ENCODE measurements around the gene PTPRT. TPM values are rescaled to one million over a fixed set of nuclear protein-coding genes. Genes with fewer than 3 reads are reported as not detected.

The PTPRT gene
- total RNA-seq, 1 experiment from 2014 or later: not detected

DNA sequence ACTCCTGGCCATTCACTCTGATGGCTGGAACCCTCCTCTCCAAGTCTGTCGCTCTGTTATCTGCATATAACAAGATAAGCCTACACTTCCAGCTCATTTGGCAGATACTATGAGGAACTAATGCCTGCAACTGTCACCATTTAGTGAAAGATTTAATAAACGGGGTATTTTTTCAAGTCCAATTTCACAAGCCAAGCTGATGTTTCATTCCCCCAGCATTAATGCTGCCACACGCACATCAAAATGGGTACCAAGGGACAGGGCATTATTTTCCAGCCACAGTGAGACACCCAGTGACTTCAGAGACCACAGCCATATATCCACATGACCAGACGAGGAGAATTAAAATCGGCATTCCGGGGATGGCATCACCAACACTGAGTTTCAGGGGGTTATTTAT is 175.5 kb downstream of the PTPRT start:
- intact Hi-C loops (cut with micrococcal nuclease): no loop called here
- RAD21 ChIA-PET (ENCODE audit: low non-redundant PET in 1 of 2, low total read pairs in 2 of 2, uncharacterized antibody in 2 of 2, unreplicated experiment in 2 of 2): no interaction called here
- POLR2A ChIA-PET: no interaction called here
- Histone ChIP-seq H3K36me3 (ENCODE audit: control insufficient read depth in 1 of 2, insufficient read depth in 2 of 2, low read length in 2 of 2) (no peaks in the 10 kb centered on the region), H3K9ac (ENCODE audit: low read length) (no peak overlapping the region), H3K27me3 (ENCODE audit: insufficient read depth, low read length) (no peaks in the 10 kb centered on the region), H3K9me2 (ENCODE audit: insufficient read depth) (no peaks in the 10 kb centered on the region), H3K79me2 (ENCODE audit: insufficient read depth, low read length) (no peaks in the 10 kb centered on the region), H4K20me1 (ENCODE audit: insufficient read depth) (no peaks in the 10 kb centered on the region), H3K9me3 (ENCODE audit: control insufficient read depth in 1 of 2, insufficient read depth in 1 of 2, low read depth in 1 of 2, low read length in 2 of 2) (peaks cover 3 to 10% of the 10 kb centered on the region in 2 experiments; a peak in 2 of 4 replicates), H3K27ac (ENCODE audit: low read depth, low read length) (no peak overlapping the region), H3K4me2 (ENCODE audit: low read length) (no peak overlapping the region), H2AFZ (ENCODE audit: low read depth, low read length, poor library complexity, severe bottlenecking) (no peak overlapping the region), H3K4me3 (replicated peaks in 1 of 2; ENCODE audit: low read depth in 1 of 2, low read length in 2 of 2) (no peak overlapping the region), H3K4me1 (ENCODE audit: control insufficient read depth in 1 of 2, insufficient read depth in 2 of 2, low read length in 2 of 2) (no peaks in the 10 kb centered on the region)
- BruUV-seq (replicated peaks): no TSS peak
- CTCF ChIA-PET: no interaction called here
- DNase-seq (ENCODE audit: low read depth, low spot score): no peak
- TF ChIP-seq EGR1 (IDR thresholded peaks at IDR 0.05; ENCODE audit: low read depth) (no peak), FOSL1 (IDR thresholded peaks at IDR 0.05; ENCODE audit: low read depth) (no peak), SP1 (IDR thresholded peaks at IDR 0.05; ENCODE audit: low read depth) (no peak), POLR2AphosphoS5 (IDR thresholded peaks at IDR 0.05; ENCODE audit: low read depth, low read length) (no peak), EZH2phosphoT487 (IDR thresholded peaks at IDR 0.05; ENCODE audit: borderline replicate concordance) (no peak), CBX3 (IDR thresholded peaks at IDR 0.05; ENCODE audit: low read depth) (no peak)
- no peak for ATAC-seq

DNA sequence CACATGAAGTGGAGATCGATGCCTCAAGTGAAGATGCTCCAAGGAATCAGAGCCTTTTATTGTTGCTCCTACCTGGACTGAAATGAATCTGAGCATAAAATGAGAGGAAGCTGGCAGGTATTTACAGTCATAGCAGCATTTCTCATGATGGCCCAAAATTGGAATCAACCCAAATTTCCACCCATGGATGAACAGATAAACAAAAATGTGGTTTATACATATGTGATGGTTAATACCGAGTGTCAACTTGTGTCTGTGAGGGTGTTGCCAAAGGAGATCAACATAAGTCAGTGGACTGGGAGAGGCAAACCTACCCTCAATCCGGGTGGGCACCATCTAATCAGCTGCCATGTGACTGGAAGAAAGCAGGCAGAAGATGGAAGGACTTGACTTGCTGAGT is 178.2 kb downstream of the PTPRT start:
- H3K27me3 ChIP-seq (ENCODE audit: insufficient read depth, low read length): no peaks in the 10 kb centered on the region
- RAD21 ChIA-PET (ENCODE audit: low non-redundant PET in 1 of 2, low total read pairs in 2 of 2, uncharacterized antibody in 2 of 2, unreplicated experiment in 2 of 2): no interaction called here
- H3K9me2 ChIP-seq (ENCODE audit: insufficient read depth): no peaks in the 10 kb centered on the region
- no peak overlapping the region for H3K9ac ChIP-seq (ENCODE audit: low read length)
- POLR2A ChIA-PET: no interaction called here
- no peaks in the 10 kb centered on the region for H3K4me1 ChIP-seq (ENCODE audit: control insufficient read depth in 1 of 2, insufficient read depth in 2 of 2, low read length in 2 of 2)
- no peak overlapping the region for H2AFZ ChIP-seq (ENCODE audit: low read depth, low read length, poor library complexity, severe bottlenecking)
- no peak overlapping the region for H3K4me2 ChIP-seq (ENCODE audit: low read length)
- CTCF ChIA-PET: no interaction called here
- intact Hi-C loops (cut with micrococcal nuclease): no loop called here
- no peak for ATAC-seq
- H3K27ac ChIP-seq (ENCODE audit: low read depth, low read length): no peak overlapping the region
- H3K79me2 ChIP-seq (ENCODE audit: insufficient read depth, low read length): no peaks in the 10 kb centered on the region
- H4K20me1 ChIP-seq (ENCODE audit: insufficient read depth): no peaks in the 10 kb centered on the region
- peaks cover 3 to 4% of the 10 kb centered on the region in 2 experiments; a peak in 2 of 4 replicates for H3K9me3 ChIP-seq (ENCODE audit: control insufficient read depth in 1 of 2, insufficient read depth in 1 of 2, low read depth in 1 of 2, low read length in 2 of 2)
- no TSS peak for BruUV-seq (replicated peaks)
- H3K4me3 ChIP-seq (replicated peaks in 1 of 2; ENCODE audit: low read depth in 1 of 2, low read length in 2 of 2): no peak overlapping the region
- no peaks in the 10 kb centered on the region for H3K36me3 ChIP-seq (ENCODE audit: control insufficient read depth in 1 of 2, insufficient read depth in 2 of 2, low read length in 2 of 2)
- DNase-seq (ENCODE audit: low read depth, low spot score): no peak
- TF ChIP-seq ZNF274 (IDR thresholded peaks at IDR 0.05; ENCODE audit: low read depth, low read length) (no peak), CEBPB (IDR thresholded peaks at IDR 0.05; ENCODE audit: low read depth) (no peak), EZH2phosphoT487 (IDR thresholded peaks at IDR 0.05; ENCODE audit: borderline replicate concordance) (no peak), CBX3 (IDR thresholded peaks at IDR 0.05; ENCODE audit: low read depth) (no peak), POLR2AphosphoS5 (IDR thresholded peaks at IDR 0.05; ENCODE audit: low read depth, low read length) (no peak), EGR1 (IDR thresholded peaks at IDR 0.05; ENCODE audit: low read depth) (no peak), EZH2 (IDR thresholded peaks at IDR 0.05) (no peak), POLR2A (IDR thresholded peaks at IDR 0.05; ENCODE audit: borderline replicate concordance, extremely low read depth, insufficient read depth, insufficient read length) (no peak), SIN3A (IDR thresholded peaks at IDR 0.05; ENCODE audit: low read depth) (no peak), JUND (IDR thresholded peaks at IDR 0.05) (no peak), FOSL1 (IDR thresholded peaks at IDR 0.05; ENCODE audit: low read depth) (no peak)
- TF ChIP-seq, protein P1, sequence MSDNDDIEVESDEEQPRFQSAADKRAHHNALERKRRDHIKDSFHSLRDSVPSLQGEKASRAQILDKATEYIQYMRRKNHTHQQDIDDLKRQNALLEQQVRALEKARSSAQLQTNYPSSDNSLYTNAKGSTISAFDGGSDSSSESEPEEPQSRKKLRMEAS (IDR thresholded peaks at IDR 0.05): no peak
- TF ChIP-seq, protein P2, sequence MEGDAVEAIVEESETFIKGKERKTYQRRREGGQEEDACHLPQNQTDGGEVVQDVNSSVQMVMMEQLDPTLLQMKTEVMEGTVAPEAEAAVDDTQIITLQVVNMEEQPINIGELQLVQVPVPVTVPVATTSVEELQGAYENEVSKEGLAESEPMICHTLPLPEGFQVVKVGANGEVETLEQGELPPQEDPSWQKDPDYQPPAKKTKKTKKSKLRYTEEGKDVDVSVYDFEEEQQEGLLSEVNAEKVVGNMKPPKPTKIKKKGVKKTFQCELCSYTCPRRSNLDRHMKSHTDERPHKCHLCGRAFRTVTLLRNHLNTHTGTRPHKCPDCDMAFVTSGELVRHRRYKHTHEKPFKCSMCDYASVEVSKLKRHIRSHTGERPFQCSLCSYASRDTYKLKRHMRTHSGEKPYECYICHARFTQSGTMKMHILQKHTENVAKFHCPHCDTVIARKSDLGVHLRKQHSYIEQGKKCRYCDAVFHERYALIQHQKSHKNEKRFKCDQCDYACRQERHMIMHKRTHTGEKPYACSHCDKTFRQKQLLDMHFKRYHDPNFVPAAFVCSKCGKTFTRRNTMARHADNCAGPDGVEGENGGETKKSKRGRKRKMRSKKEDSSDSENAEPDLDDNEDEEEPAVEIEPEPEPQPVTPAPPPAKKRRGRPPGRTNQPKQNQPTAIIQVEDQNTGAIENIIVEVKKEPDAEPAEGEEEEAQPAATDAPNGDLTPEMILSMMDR (IDR thresholded peaks at IDR 0.05 in 2 of 3, conservative IDR thresholded peaks at IDR 0.05 in 1 of 3; ENCODE audit: borderline replicate concordance in 1 of 3, insufficient read depth in 1 of 3, low read depth in 2 of 3, low read length in 2 of 3): no peak
- TF ChIP-seq, protein P3, sequence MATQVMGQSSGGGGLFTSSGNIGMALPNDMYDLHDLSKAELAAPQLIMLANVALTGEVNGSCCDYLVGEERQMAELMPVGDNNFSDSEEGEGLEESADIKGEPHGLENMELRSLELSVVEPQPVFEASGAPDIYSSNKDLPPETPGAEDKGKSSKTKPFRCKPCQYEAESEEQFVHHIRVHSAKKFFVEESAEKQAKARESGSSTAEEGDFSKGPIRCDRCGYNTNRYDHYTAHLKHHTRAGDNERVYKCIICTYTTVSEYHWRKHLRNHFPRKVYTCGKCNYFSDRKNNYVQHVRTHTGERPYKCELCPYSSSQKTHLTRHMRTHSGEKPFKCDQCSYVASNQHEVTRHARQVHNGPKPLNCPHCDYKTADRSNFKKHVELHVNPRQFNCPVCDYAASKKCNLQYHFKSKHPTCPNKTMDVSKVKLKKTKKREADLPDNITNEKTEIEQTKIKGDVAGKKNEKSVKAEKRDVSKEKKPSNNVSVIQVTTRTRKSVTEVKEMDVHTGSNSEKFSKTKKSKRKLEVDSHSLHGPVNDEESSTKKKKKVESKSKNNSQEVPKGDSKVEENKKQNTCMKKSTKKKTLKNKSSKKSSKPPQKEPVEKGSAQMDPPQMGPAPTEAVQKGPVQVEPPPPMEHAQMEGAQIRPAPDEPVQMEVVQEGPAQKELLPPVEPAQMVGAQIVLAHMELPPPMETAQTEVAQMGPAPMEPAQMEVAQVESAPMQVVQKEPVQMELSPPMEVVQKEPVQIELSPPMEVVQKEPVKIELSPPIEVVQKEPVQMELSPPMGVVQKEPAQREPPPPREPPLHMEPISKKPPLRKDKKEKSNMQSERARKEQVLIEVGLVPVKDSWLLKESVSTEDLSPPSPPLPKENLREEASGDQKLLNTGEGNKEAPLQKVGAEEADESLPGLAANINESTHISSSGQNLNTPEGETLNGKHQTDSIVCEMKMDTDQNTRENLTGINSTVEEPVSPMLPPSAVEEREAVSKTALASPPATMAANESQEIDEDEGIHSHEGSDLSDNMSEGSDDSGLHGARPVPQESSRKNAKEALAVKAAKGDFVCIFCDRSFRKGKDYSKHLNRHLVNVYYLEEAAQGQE (IDR thresholded peaks at IDR 0.05; ENCODE audit: low read depth): no peak
- TF ChIP-seq, protein P4, sequence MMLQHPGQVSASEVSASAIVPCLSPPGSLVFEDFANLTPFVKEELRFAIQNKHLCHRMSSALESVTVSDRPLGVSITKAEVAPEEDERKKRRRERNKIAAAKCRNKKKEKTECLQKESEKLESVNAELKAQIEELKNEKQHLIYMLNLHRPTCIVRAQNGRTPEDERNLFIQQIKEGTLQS (IDR thresholded peaks at IDR 0.05): no peak

Measured in HCT116 (cell line).